HEK293T (cell line): ENCODE results near the gene DCP1B.

ENCODE experiments used
- CTCF ChIA-PET: fragments of 350-600 bp; formaldehyde crosslinking; extraction: SDS; loops from one replicate; lab custom pipeline; 2021; ENCODE audit warnings: antibody characterized with exemption, inconsistent platforms; lab: Yijun Ruan, JAX
- POLR2A ChIA-PET: fragments of 350-600 bp; formaldehyde crosslinking; extraction: SDS; loops from one replicate; lab custom pipeline; 2020; ENCODE audit warnings: antibody characterized with exemption, inconsistent platforms; lab: Yijun Ruan, JAX
- DNase-seq: peaks from one replicate; pipeline ENCODE4 v3.0.0; 2012; ENCODE audit warnings: mixed read lengths; ENCODE audit errors: extremely low spot score
- ARNT ChIP-seq: fragments of 450-650 bp; IDR thresholded peaks from 2 replicates; pipeline ENCODE4 v1.6.1; 2017; ENCODE audit warnings: mild to moderate bottlenecking
- BHLHE40 ChIP-seq: fragments of 450-650 bp; IDR thresholded peaks from 2 replicates; pipeline ENCODE4 v1.6.1; 2016; ENCODE audit warnings: mild to moderate bottlenecking, moderate library complexity, borderline replicate concordance
- CTBP1 ChIP-seq: fragments of 450-650 bp; IDR thresholded peaks from 2 replicates; pipeline ENCODE4 v1.6.1; 2016; ENCODE audit warnings: borderline replicate concordance
- ELF4 ChIP-seq: fragments of 450-650 bp; IDR thresholded peaks from 2 replicates; pipeline ENCODE4 v1.6.1; 2017; ENCODE audit warnings: antibody characterized with exemption
- FOXA1 ChIP-seq: fragments of 450-650 bp; IDR thresholded peaks from 2 replicates; pipeline ENCODE4 v1.6.1; 2016; ENCODE audit warnings: mild to moderate bottlenecking
- FOXK2 ChIP-seq: fragments of 450-650 bp; IDR thresholded peaks from 2 replicates; pipeline ENCODE4 v1.6.1; 2016; ENCODE audit warnings: mild to moderate bottlenecking
- FOXM1 ChIP-seq: fragments of 450-650 bp; IDR thresholded peaks from 2 replicates; pipeline ENCODE4 v1.6.1; 2017; ENCODE audit warnings: mild to moderate bottlenecking, borderline replicate concordance
- HDGF ChIP-seq: fragments of 450-650 bp; IDR thresholded peaks from 2 replicates; pipeline ENCODE4 v1.6.1; 2017; ENCODE audit warnings: antibody characterized with exemption, borderline replicate concordance
- L3MBTL2 ChIP-seq: fragments of 450-650 bp; conservative IDR thresholded peaks from 2 replicates; pipeline ENCODE4 v1.6.1; 2016; ENCODE audit warnings: mild to moderate bottlenecking
- LEF1 ChIP-seq: fragments of 450-650 bp; IDR thresholded peaks from 2 replicates; pipeline ENCODE4 v1.6.1; 2017; ENCODE audit warnings: mild to moderate bottlenecking, borderline replicate concordance
- NFRKB ChIP-seq: fragments of 450-650 bp; IDR thresholded peaks from 2 replicates; pipeline ENCODE4 v1.6.1; 2016; ENCODE audit warnings: mild to moderate bottlenecking, moderate library complexity
- PKNOX1 ChIP-seq: fragments of 450-650 bp; IDR thresholded peaks from 2 replicates; pipeline ENCODE4 v1.6.1; 2016
- SP1 ChIP-seq: fragments of 450-650 bp; IDR thresholded peaks from 2 replicates; pipeline ENCODE4 v1.6.1; 2017
- SUZ12 ChIP-seq: fragments of 450-650 bp; IDR thresholded peaks from 2 replicates; pipeline ENCODE4 v1.6.1; 2016; ENCODE audit warnings: mild to moderate bottlenecking
- TARDBP ChIP-seq: fragments of 450-650 bp; IDR thresholded peaks from 2 replicates; pipeline ENCODE4 v1.6.1; 2016
- ZNF384 ChIP-seq: fragments of 450-650 bp; IDR thresholded peaks from 2 replicates; pipeline ENCODE4 v1.6.1; 2016

DCP1B gene

GRCh38 chr12:1993341-1993740, 10.9 kb downstream of the DCP1B start:
- DNase-seq = no peak
- ChIA-PET CTCF (interaction anchor here (1.8 kb wide), 1 partner anchor 53 kb away, joined by 4 read pairs; no protein-coding TSS in a partner anchor), POLR2A (no interaction called here)
- TF ChIP-seq FOXM1 (no peak), PKNOX1 (no peak), SUZ12 (no peak), L3MBTL2 (no peak), ZNF384 (no peak), ARNT (no peak), SP1 (no peak), NFRKB (no peak), HDGF (no peak), ELF4 (no peak), FOXA1 (no peak), FOXK2 (no peak), TARDBP (no peak), CTBP1 (no peak), BHLHE40 (no peak)

GRCh38 chr12:1992732-1993131, 11.5 kb downstream of the DCP1B start:
- TF ChIP-seq FOXA1 (no peak), BHLHE40 (no peak), SP1 (no peak)
- ChIA-PET POLR2A (no interaction called here), CTCF (no interaction called here)

GRCh38 chr12:1989111-1989510, 15.1 kb downstream of the DCP1B start:
- ChIA-PET POLR2A (no interaction called here), CTCF (no interaction called here)
- DNase-seq = no peak
- TF ChIP-seq PKNOX1 = no peak
- no peak for TF ChIP-seq SP1
- no peak for TF ChIP-seq BHLHE40
- no peak for TF ChIP-seq LEF1

More at GRCh38 chr12:1992732-1993131, 11.5 kb downstream of the DCP1B start:
- DNase-seq = no peak

- POLR2A ChIA-PET = no interaction called here
- CTCF ChIA-PET = no interaction called here
- no peak for DNase-seq
- no peak for TF ChIP-seq FOXA1
- TF ChIP-seq FOXK2 = no peak
- TF ChIP-seq ELF4 = no peak
- no peak for TF ChIP-seq HDGF
- no peak for TF ChIP-seq NFRKB
- no peak for TF ChIP-seq FOXM1
- no peak for TF ChIP-seq SP1
- no peak for TF ChIP-seq ARNT
- TF ChIP-seq PKNOX1 = no peak
- no peak for TF ChIP-seq CTBP1
- no peak for TF ChIP-seq BHLHE40
- TF ChIP-seq SUZ12 = no peak
- TF ChIP-seq L3MBTL2 = no peak
- no peak for TF ChIP-seq TARDBP
- TF ChIP-seq ZNF384 = no peak
Measured at GRCh38 chr12:1984759-1985158, 19.5 kb downstream of the DCP1B start.

- ChIA-PET CTCF (no interaction called here), POLR2A (no interaction called here)
Measured at GRCh38 chr12:1980282-1980681, 24.0 kb downstream of the DCP1B start.

More at GRCh38 chr12:1980282-1980681, 24.0 kb downstream of the DCP1B start:
- DNase-seq = no peak
- TF ChIP-seq SP1 = no peak
- TF ChIP-seq SUZ12 = no peak
- no peak for TF ChIP-seq LEF1
- TF ChIP-seq PKNOX1 = no peak
- no peak for TF ChIP-seq FOXA1
- no peak for TF ChIP-seq CTBP1
- TF ChIP-seq FOXK2 = no peak
- no peak for TF ChIP-seq BHLHE40
- TF ChIP-seq HDGF = no peak
- no peak for TF ChIP-seq TARDBP
- TF ChIP-seq L3MBTL2 = no peak
- TF ChIP-seq FOXM1 = no peak
- no peak for TF ChIP-seq ELF4
- no peak for TF ChIP-seq ZNF384
- no peak for TF ChIP-seq ARNT
- no peak for TF ChIP-seq NFRKB
